Chondrocyte (in vitro differentiated cells): ENCODE data around the gene SGO2. TPM values are rescaled to one million over a fixed set of nuclear protein-coding genes. Genes with fewer than 3 reads are reported as not detected.

Experiments
- DNase-seq: peaks from one replicate; pipeline ENCODE4 v3.0.0; 2021; ENCODE audit warnings: mixed read lengths, low spot score
- H3K27ac Mint-ChIP-seq: one replicate; pipeline ENCODE4 v1.8.0; 2021; ENCODE audit warnings: mild to moderate bottlenecking, moderate library complexity, mixed read lengths; ENCODE audit not compliant: unreplicated experiment
- H3K27me3 Mint-ChIP-seq: 2 replicates; pipeline ENCODE4 v1.8.0; 2021; ENCODE audit warnings: low read depth, mixed read lengths
- H3K36me3 Mint-ChIP-seq: 2 replicates; pipeline ENCODE4 v1.8.0; 2021; ENCODE audit warnings: low read depth, mixed read lengths
- H3K4me1 Mint-ChIP-seq: 2 replicates; pipeline ENCODE4 v1.8.0; 2021; ENCODE audit warnings: low read depth, mild to moderate bottlenecking, mixed read lengths
- H3K4me3 Mint-ChIP-seq: one replicate; pipeline ENCODE4 v1.8.0; 2021; ENCODE audit warnings: mild to moderate bottlenecking, moderate library complexity, mixed read lengths; ENCODE audit not compliant: unreplicated experiment
- H3K9me3 Mint-ChIP-seq: 2 replicates; pipeline ENCODE4 v1.8.0; 2021; ENCODE audit warnings: low read depth, mixed read lengths
- total RNA-seq: library from RNA; stranded (reverse); gene quantifications from 3 replicates; pipeline ENCODE4 v1.2.1, GENCODE V29; 2021
- TF ChIP-seq, protein P1 (sequence below): fragments of 200-600 bp; sonication (generic); IDR thresholded peaks from 2 replicates; pipeline ENCODE4 v1.5.0; 2021; ENCODE audit warnings: antibody characterized with exemption, mild to moderate bottlenecking, moderate library complexity

The SGO2 gene
- total RNA-seq, 1 donor from 2014 or later = 5.7 TPM

- Mint-ChIP-seq H3K4me1 (peaks cover 4% of the 10 kb centered on the region), H3K4me3 (no peak overlapping the region), H3K27ac (no peak overlapping the region), H3K36me3 (peaks cover 11% of the 10 kb centered on the region), H3K27me3 (no peaks in the 10 kb centered on the region), H3K9me3 (peaks cover 17% of the 10 kb centered on the region)
- DNase-seq = no peak
- TF ChIP-seq, protein P1, sequence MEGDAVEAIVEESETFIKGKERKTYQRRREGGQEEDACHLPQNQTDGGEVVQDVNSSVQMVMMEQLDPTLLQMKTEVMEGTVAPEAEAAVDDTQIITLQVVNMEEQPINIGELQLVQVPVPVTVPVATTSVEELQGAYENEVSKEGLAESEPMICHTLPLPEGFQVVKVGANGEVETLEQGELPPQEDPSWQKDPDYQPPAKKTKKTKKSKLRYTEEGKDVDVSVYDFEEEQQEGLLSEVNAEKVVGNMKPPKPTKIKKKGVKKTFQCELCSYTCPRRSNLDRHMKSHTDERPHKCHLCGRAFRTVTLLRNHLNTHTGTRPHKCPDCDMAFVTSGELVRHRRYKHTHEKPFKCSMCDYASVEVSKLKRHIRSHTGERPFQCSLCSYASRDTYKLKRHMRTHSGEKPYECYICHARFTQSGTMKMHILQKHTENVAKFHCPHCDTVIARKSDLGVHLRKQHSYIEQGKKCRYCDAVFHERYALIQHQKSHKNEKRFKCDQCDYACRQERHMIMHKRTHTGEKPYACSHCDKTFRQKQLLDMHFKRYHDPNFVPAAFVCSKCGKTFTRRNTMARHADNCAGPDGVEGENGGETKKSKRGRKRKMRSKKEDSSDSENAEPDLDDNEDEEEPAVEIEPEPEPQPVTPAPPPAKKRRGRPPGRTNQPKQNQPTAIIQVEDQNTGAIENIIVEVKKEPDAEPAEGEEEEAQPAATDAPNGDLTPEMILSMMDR = no peak
Observed at GRCh38 chr2:200515155-200515554, 10.9 kb upstream of the SGO2 start.

DNA sequence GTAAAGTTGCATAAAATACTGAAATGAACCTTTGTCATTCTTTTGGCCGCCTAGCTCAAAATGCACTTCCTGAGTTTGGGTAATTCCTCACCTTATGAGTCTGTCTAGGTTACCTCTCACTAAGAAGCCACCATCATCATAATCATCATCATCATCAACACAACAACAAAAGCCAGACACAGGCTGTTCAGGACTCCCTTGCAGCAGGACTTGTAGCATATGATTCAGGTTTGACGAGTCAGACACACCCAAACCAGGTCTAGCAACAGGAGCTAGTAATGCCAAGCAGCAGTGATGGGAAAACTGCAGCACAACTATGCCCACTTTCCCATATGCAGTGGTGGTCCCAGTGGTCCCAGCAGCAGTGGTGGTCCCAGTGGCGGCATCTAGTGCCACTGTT lies 2.8 kb upstream of the SGO2 start:
- no peak overlapping the region for H3K27ac Mint-ChIP-seq
- peaks cover 6% of the 10 kb centered on the region for H3K27me3 Mint-ChIP-seq
- peaks cover 15% of the 10 kb centered on the region for H3K4me1 Mint-ChIP-seq
- H3K4me3 Mint-ChIP-seq = no peak overlapping the region
- no peak for DNase-seq
- peaks cover under 1% of the 10 kb centered on the region for H3K36me3 Mint-ChIP-seq
- TF ChIP-seq, protein P1 = no peak
- H3K9me3 Mint-ChIP-seq = peaks cover under 1% of the 10 kb centered on the region

GRCh38 chr2:200523604-200524003 lies 2.4 kb upstream of the SGO2 start:
- Mint-ChIP-seq H3K36me3 (no peaks in the 10 kb centered on the region), H3K27me3 (peaks cover 6% of the 10 kb centered on the region), H3K9me3 (no peaks in the 10 kb centered on the region), H3K4me3 (no peak overlapping the region), H3K27ac (no peak overlapping the region), H3K4me1 (peaks cover 15% of the 10 kb centered on the region)
- TF ChIP-seq, protein P1 = no peak
- no peak for DNase-seq

GRCh38 chr2:200525066-200525465 lies 941 bp upstream of the SGO2 start:
- peaks cover 15% of the 10 kb centered on the region for H3K4me1 Mint-ChIP-seq
- H3K27ac Mint-ChIP-seq = no peak overlapping the region
- DNase-seq = no peak
- no peaks in the 10 kb centered on the region for H3K9me3 Mint-ChIP-seq
- TF ChIP-seq, protein P1 = no peak
- no peaks in the 10 kb centered on the region for H3K36me3 Mint-ChIP-seq
- peaks cover 6% of the 10 kb centered on the region for H3K27me3 Mint-ChIP-seq
- H3K4me3 Mint-ChIP-seq = peak overlapping the region; percentile 93

DNA sequence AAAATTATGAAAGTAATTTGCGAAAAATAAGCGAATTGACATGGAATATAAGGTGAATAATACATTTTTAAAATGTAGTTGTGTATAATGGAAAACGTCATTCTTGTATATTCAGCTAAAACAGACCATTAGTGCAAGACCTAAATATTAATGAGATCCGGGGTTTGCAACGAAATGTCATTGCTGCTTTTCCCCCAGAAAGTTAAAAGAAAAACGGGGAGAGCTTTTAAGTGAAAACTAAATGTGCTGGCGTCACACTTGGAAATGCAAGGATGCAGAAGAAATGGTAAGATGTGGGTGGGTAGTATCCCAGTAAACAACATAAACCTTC lies 491 bp upstream of the SGO2 start:
- Mint-ChIP-seq H3K4me1 (peaks cover 15% of the 10 kb centered on the region), H3K27me3 (peaks cover 6% of the 10 kb centered on the region), H3K9me3 (no peaks in the 10 kb centered on the region), H3K36me3 (no peaks in the 10 kb centered on the region), H3K4me3 (peak overlapping the region; percentile 93), H3K27ac (peak overlapping the region; percentile 90)
- DNase-seq = no peak
- TF ChIP-seq, protein P1 = no peak
